ENCODE measurements around the gene ETS1. TPM values are rescaled to one million over a fixed set of nuclear protein-coding genes. Genes with fewer than 3 reads are reported as not detected.

The ETS1 gene
- polyA plus RNA-seq, 1 donor (not counting 4 experiments of a cell fraction or from before 2014, with no cell fraction given): 41.0 TPM

- no peak overlapping the region for H3K4me2 ChIP-seq (ENCODE audit: control insufficient read depth, extremely low read depth, insufficient read depth, low read depth, low read length)
- no peaks in the 10 kb centered on the region for H3K9me3 ChIP-seq (ENCODE audit: control insufficient read depth, low read depth, low read length)
- TF ChIP-seq CTCF (optimal IDR thresholded peaks at IDR 0.05 in 1 of 3, IDR thresholded peaks at IDR 0.05 in 1 of 3, conservative IDR thresholded peaks at IDR 0.05 in 1 of 3; ENCODE audit: extremely low read depth in 1 of 3, insufficient read depth in 2 of 3, low read length in 3 of 3) (no peak), EZH2 (IDR thresholded peaks at IDR 0.05; ENCODE audit: low read length) (no peak)
- dilution Hi-C loops (cut with MboI; ENCODE audit: extremely low pct_ligation_motif_present, low sequenced_read_pairs): no loop called here
- H3K27ac ChIP-seq (ENCODE audit: control insufficient read depth, insufficient read depth, low read length): no peak overlapping the region
- H2AFZ ChIP-seq (ENCODE audit: control insufficient read depth, low read length): no peak overlapping the region
- no peak for FAIRE-seq
- H3K9me1 ChIP-seq (ENCODE audit: control insufficient read depth, extremely low read depth, insufficient read depth, low read length): no peaks in the 10 kb centered on the region
- no peaks in the 10 kb centered on the region for H3K36me3 ChIP-seq (ENCODE audit: control insufficient read depth in 2 of 2, extremely low read depth in 1 of 2, insufficient read depth in 2 of 2, low read length in 2 of 2)
- no peak for DNase-seq (ENCODE audit: low read depth, low spot score)
- no peaks in the 10 kb centered on the region for H4K20me1 ChIP-seq (ENCODE audit: control insufficient read depth, extremely low read depth, insufficient read depth, low read length)
- H3K9ac ChIP-seq (ENCODE audit: control insufficient read depth, extremely low read depth, insufficient read depth, low read length): no peak overlapping the region
- H3K79me2 ChIP-seq (ENCODE audit: control insufficient read depth, insufficient read depth, low read length): no peaks in the 10 kb centered on the region
- H3K27me3 ChIP-seq (ENCODE audit: control insufficient read depth, extremely low read depth, insufficient read depth, low read length): no peaks in the 10 kb centered on the region
- H3K4me1 ChIP-seq (ENCODE audit: control insufficient read depth, extremely low read depth, insufficient read depth, low read length): no peaks in the 10 kb centered on the region
- no peak overlapping the region for H3K4me3 ChIP-seq (ENCODE audit: control insufficient read depth in 2 of 3, extremely low read depth in 1 of 3, insufficient read depth in 2 of 3, low read depth in 1 of 3, low read length in 3 of 3)
These were observed 167.1 kb downstream of the ETS1 start for GRCh38 chr11:128420265-128420664.

GRCh38 chr11:128419012-128419767 lies 168.2 kb downstream of the ETS1 start:
- H3K4me3 ChIP-seq (ENCODE audit: control insufficient read depth in 2 of 3, extremely low read depth in 1 of 3, insufficient read depth in 2 of 3, low read depth in 1 of 3, low read length in 3 of 3): no peak overlapping the region
- no peak for FAIRE-seq
- no peak overlapping the region for H2AFZ ChIP-seq (ENCODE audit: control insufficient read depth, low read length)
- no peaks in the 10 kb centered on the region for H4K20me1 ChIP-seq (ENCODE audit: control insufficient read depth, extremely low read depth, insufficient read depth, low read length)
- H3K4me1 ChIP-seq (ENCODE audit: control insufficient read depth, extremely low read depth, insufficient read depth, low read length): no peaks in the 10 kb centered on the region
- H3K9me1 ChIP-seq (ENCODE audit: control insufficient read depth, extremely low read depth, insufficient read depth, low read length): no peaks in the 10 kb centered on the region
- no peak overlapping the region for H3K27ac ChIP-seq (ENCODE audit: control insufficient read depth, insufficient read depth, low read length)
- no peaks in the 10 kb centered on the region for H3K79me2 ChIP-seq (ENCODE audit: control insufficient read depth, insufficient read depth, low read length)
- dilution Hi-C loops (cut with MboI; ENCODE audit: extremely low pct_ligation_motif_present, low sequenced_read_pairs): no loop called here
- H3K27me3 ChIP-seq (ENCODE audit: control insufficient read depth, extremely low read depth, insufficient read depth, low read length): no peaks in the 10 kb centered on the region
- no peaks in the 10 kb centered on the region for H3K36me3 ChIP-seq (ENCODE audit: control insufficient read depth in 2 of 2, extremely low read depth in 1 of 2, insufficient read depth in 2 of 2, low read length in 2 of 2)
- TF ChIP-seq CTCF (optimal IDR thresholded peaks at IDR 0.05 in 1 of 3, IDR thresholded peaks at IDR 0.05 in 1 of 3, conservative IDR thresholded peaks at IDR 0.05 in 1 of 3; ENCODE audit: extremely low read depth in 1 of 3, insufficient read depth in 2 of 3, low read length in 3 of 3) (no peak), EZH2 (IDR thresholded peaks at IDR 0.05; ENCODE audit: low read length) (no peak)
- no peak overlapping the region for H3K9ac ChIP-seq (ENCODE audit: control insufficient read depth, extremely low read depth, insufficient read depth, low read length)
- DNase-seq (ENCODE audit: low read depth, low spot score): no peak
- H3K4me2 ChIP-seq (ENCODE audit: control insufficient read depth, extremely low read depth, insufficient read depth, low read depth, low read length): no peak overlapping the region
- H3K9me3 ChIP-seq (ENCODE audit: control insufficient read depth, low read depth, low read length): no peaks in the 10 kb centered on the region

All from keratinocyte (primary cell).